Measurements from ENCODE around the gene PPM1K. TPM values are rescaled to one million over a fixed set of nuclear protein-coding genes. Genes with fewer than 3 reads are reported as not detected.

PPM1K gene
- total and polyA plus RNA-seq, 2 donors (not counting 1 experiment from before 2014, with no cell fraction given), result 80.2 to 145 TPM

DNA sequence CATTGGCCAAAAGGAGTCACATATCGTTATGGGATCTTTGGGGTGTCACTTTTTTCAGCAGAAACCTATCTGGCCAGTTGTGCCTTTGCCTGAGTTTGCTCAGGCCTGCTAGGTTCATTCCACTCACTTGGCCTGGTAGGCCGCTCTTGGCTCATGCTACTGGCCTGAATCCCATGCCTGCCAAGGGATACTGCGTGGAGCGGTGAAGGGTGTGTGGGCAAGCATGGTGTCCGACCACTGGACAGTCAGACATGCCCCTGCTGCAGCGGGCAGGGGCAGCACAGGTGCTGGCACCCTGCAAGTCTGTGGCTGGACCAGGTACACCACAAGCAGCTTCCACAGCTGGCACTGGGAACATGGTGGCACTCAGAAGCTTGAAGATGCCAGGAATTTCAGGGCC, 11.3 kb upstream of the PPM1K start:
- DNase-seq (no peak), ATAC-seq (ENCODE audit: low read depth) (no peak)
- no peaks in the 10 kb centered on the region for H3K27me3 ChIP-seq (replicated peaks in 1 of 4; ENCODE audit: control extremely low read depth in 1 of 4, control insufficient read depth in 3 of 4, insufficient read depth in 4 of 4, low read length in 3 of 4)
- intact Hi-C loops (cut with micrococcal nuclease), result no loop called here
- no peaks in the 10 kb centered on the region for H3K9me3 Mint-ChIP-seq (ENCODE audit: insufficient read depth)
- TF ChIP-seq, protein P1, sequence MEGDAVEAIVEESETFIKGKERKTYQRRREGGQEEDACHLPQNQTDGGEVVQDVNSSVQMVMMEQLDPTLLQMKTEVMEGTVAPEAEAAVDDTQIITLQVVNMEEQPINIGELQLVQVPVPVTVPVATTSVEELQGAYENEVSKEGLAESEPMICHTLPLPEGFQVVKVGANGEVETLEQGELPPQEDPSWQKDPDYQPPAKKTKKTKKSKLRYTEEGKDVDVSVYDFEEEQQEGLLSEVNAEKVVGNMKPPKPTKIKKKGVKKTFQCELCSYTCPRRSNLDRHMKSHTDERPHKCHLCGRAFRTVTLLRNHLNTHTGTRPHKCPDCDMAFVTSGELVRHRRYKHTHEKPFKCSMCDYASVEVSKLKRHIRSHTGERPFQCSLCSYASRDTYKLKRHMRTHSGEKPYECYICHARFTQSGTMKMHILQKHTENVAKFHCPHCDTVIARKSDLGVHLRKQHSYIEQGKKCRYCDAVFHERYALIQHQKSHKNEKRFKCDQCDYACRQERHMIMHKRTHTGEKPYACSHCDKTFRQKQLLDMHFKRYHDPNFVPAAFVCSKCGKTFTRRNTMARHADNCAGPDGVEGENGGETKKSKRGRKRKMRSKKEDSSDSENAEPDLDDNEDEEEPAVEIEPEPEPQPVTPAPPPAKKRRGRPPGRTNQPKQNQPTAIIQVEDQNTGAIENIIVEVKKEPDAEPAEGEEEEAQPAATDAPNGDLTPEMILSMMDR (IDR thresholded peaks at IDR 0.05), result no peak
- TF ChIP-seq EZH2 (IDR thresholded peaks at IDR 0.05; ENCODE audit: borderline replicate concordance, insufficient read depth, low read depth, low read length, poor library complexity, severe bottlenecking), result no peak
- H3K4me1 ChIP-seq (ENCODE audit: control insufficient read depth in 2 of 2, insufficient read depth in 2 of 2, low read length in 2 of 2), result no peaks in the 10 kb centered on the region
- H3K9ac ChIP-seq (ENCODE audit: low read length), result no peak overlapping the region
- no peak overlapping the region for H3K27ac Mint-ChIP-seq
- no peaks in the 10 kb centered on the region for H3K27me3 Mint-ChIP-seq
- no peaks in the 10 kb centered on the region for H3K9me3 ChIP-seq (ENCODE audit: control extremely low read depth in 1 of 3, control insufficient read depth in 2 of 3, insufficient read depth in 1 of 3, low read length in 2 of 3)
- H4K20me1 ChIP-seq (ENCODE audit: control insufficient read depth, insufficient read depth, low read length, poor library complexity, severe bottlenecking), result no peaks in the 10 kb centered on the region
- H3K79me2 ChIP-seq (ENCODE audit: control insufficient read depth, insufficient read depth, low read length), result no peaks in the 10 kb centered on the region
- no peaks in the 10 kb centered on the region for H3K4me1 Mint-ChIP-seq
- POLR2A ChIA-PET, result interaction anchor here (1.1 kb wide), 1 partner anchor 25 kb away, joined by 3 read pairs; no protein-coding TSS in a partner anchor
- H3K4me3 Mint-ChIP-seq, result no peak overlapping the region
- no peak overlapping the region for H3K4me2 ChIP-seq (replicated peaks; ENCODE audit: low read depth, low read length, poor library complexity, severe bottlenecking)
- 98% methylated on average over 6 of the region's 6 CpGs for WGBS (ENCODE audit: insufficient coverage)
- H2AFZ ChIP-seq (ENCODE audit: insufficient read depth, low read depth, low read length, poor library complexity, severe bottlenecking), result no peak overlapping the region
- H3K4me3 ChIP-seq (ENCODE audit: control extremely low read depth in 1 of 5, extremely low read depth in 1 of 5, insufficient read depth in 1 of 5, low read depth in 2 of 5, low read length in 4 of 5), result no peak overlapping the region
- CTCF ChIA-PET, result interaction anchor here (1.3 kb wide), 1 partner anchor 19 kb away, joined by 3 read pairs; no protein-coding TSS in a partner anchor
- H3K36me3 ChIP-seq (replicated peaks in 1 of 2; ENCODE audit: control extremely low read depth in 1 of 2, control insufficient read depth in 1 of 2, extremely low read depth in 1 of 2, insufficient read depth in 2 of 2, low read length in 1 of 2), result no peaks in the 10 kb centered on the region
- H3K27ac ChIP-seq (ENCODE audit: low read length in 2 of 2), result no peak overlapping the region

DNA sequence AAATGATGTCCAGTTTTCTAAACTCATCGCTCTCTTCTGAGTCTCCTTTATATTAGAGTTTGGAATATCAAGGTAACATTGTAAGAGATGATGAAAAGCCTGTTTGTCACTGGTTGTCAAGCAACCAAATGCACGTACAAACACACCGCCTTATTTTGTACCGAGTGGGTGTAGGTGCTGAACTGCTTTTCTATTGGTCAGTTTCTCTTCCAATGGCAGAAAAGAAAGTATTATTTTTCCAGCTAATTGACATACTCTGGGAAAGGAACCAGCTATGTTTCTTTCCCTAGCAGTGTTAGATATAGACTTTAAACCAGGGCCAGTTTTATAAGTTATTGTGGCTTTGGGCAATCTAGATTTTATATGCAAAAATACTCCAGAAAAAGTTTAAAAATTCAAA, 6.6 kb upstream of the PPM1K start:
- Histone ChIP-seq H3K27me3 (replicated peaks in 1 of 4; ENCODE audit: control extremely low read depth in 1 of 4, control insufficient read depth in 3 of 4, insufficient read depth in 4 of 4, low read length in 3 of 4) (no peaks in the 10 kb centered on the region), H3K36me3 (replicated peaks in 1 of 2; ENCODE audit: control extremely low read depth in 1 of 2, control insufficient read depth in 1 of 2, extremely low read depth in 1 of 2, insufficient read depth in 2 of 2, low read length in 1 of 2) (no peaks in the 10 kb centered on the region), H3K79me2 (ENCODE audit: control insufficient read depth, insufficient read depth, low read length) (no peaks in the 10 kb centered on the region), H3K4me2 (replicated peaks; ENCODE audit: low read depth, low read length, poor library complexity, severe bottlenecking) (no peak overlapping the region), H3K9ac (ENCODE audit: low read length) (no peak overlapping the region), H3K27ac (ENCODE audit: low read length in 2 of 2) (no peak overlapping the region), H3K4me3 (ENCODE audit: control extremely low read depth in 1 of 5, extremely low read depth in 1 of 5, insufficient read depth in 1 of 5, low read depth in 2 of 5, low read length in 4 of 5) (no peak overlapping the region), H4K20me1 (ENCODE audit: control insufficient read depth, insufficient read depth, low read length, poor library complexity, severe bottlenecking) (no peaks in the 10 kb centered on the region), H2AFZ (ENCODE audit: insufficient read depth, low read depth, low read length, poor library complexity, severe bottlenecking) (no peak overlapping the region), H3K4me1 (ENCODE audit: control insufficient read depth in 2 of 2, insufficient read depth in 2 of 2, low read length in 2 of 2) (peaks cover 0 to 3% of the 10 kb centered on the region in 2 donors), H3K9me3 (ENCODE audit: control extremely low read depth in 1 of 3, control insufficient read depth in 2 of 3, insufficient read depth in 1 of 3, low read length in 2 of 3) (no peaks in the 10 kb centered on the region)
- H3K4me3 Mint-ChIP-seq, result no peak overlapping the region
- intact Hi-C loops (cut with micrococcal nuclease), result no loop called here
- DNase-seq (no peak), ATAC-seq (ENCODE audit: low read depth) (no peak)
- POLR2A ChIA-PET, result no interaction called here
- peaks cover 7% of the 10 kb centered on the region for H3K4me1 Mint-ChIP-seq
- no peak overlapping the region for H3K27ac Mint-ChIP-seq
- TF ChIP-seq, protein P1 (IDR thresholded peaks at IDR 0.05), result no peak
- no peak for TF ChIP-seq EZH2 (IDR thresholded peaks at IDR 0.05; ENCODE audit: borderline replicate concordance, insufficient read depth, low read depth, low read length, poor library complexity, severe bottlenecking)
- H3K27me3 Mint-ChIP-seq, result no peaks in the 10 kb centered on the region
- CTCF ChIA-PET, result interaction anchor here (1.2 kb wide), 1 partner anchor 88 kb away, joined by 5 read pairs; the partner anchor contains the start of gene HERC6
- H3K9me3 Mint-ChIP-seq (ENCODE audit: insufficient read depth), result no peaks in the 10 kb centered on the region
- whole genome bisulfite sequencing (ENCODE audit: insufficient coverage), result no CpG with 5 or more reads among the region's 4 CpGs

Measured in B cell (primary cell).